ENCODE data around the gene TTYH2.
"Not testable (repeated sequence)": the region's sequence is repeated elsewhere in the genome, so short reads cannot be mapped to it uniquely, and the experiment has no call there.

Gene TTYH2

GRCh38 chr17:74239172-74239571 lies 25.8 kb downstream of the TTYH2 start:
- no peak for DNase-seq (ENCODE audit: low read depth)

- no peak for DNase-seq (ENCODE audit: low read depth)
These were observed 27.3 kb downstream of the TTYH2 start for GRCh38 chr17:74240618-74241205.

GRCh38 chr17:74241431-74241830 lies 28.1 kb downstream of the TTYH2 start:
- DNase-seq (ENCODE audit: low read depth): no peak

DNA sequence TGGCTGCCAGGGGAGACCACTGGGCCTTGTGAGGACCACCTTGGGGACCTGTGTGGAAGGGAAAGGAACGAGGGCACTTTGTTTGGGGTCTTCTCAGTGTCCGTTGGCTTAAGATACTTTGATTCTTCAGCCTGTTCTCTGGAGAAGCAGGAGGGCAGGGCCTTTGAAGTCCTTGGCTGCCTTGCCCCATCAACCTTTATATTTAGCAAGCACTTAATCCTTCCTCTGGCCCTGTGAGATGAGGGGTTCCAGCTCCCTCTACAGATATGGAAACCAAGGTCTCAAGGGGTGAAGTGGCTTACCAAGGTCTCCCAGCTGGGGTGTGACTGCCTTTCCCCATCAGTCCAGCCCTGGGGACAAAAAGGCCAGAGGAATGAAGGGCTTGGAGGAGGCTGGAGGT lies 28.5 kb downstream of the TTYH2 start:
- DNase-seq (ENCODE audit: low read depth): no peak

GRCh38 chr17:74243013-74243755 lies 29.8 kb downstream of the TTYH2 start:
- DNase-seq (ENCODE audit: low read depth): no peak

GRCh38 chr17:74244128-74244527 lies 30.8 kb downstream of the TTYH2 start:
- DNase-seq (ENCODE audit: low read depth): no peak

- DNase-seq (ENCODE audit: low read depth): no peak
These were observed 31.2 kb downstream of the TTYH2 start for GRCh38 chr17:74244548-74244947.

DNA sequence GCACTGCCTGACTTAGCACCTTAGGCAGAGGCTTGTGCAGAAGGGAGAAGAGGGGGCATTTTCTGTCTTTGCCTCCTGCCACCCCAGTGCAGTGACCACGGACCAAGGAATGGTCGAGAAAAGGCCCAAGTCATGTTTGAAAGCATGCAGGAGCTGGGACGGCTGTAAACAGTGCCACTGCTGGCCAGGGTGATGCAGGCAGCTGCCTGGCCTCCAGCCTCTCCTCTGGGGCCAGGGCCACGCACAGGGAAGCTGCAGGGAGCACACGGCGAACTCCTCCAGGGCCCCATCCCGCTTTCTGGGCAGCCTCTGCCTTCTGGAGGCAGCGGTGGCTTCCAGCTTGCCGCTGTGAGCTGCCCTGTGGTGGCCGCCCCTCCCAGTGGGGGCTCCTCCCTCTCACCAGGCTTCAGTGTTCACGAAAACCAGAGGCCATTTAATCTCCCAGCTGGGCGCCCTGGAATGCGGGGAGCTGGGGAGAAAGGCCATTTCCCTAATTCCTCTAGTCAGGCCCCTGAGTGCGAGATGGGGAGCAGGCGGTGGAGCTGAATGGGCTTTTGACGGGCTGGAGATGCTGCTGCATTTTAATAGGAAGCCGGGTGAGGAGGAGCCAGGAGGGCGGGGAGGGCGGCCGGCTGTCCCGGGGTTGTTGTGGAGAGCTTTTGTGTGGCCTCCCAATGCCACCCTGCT lies 31.9 kb downstream of the TTYH2 start:
- DNase-seq (ENCODE audit: low read depth): no peak

DNA sequence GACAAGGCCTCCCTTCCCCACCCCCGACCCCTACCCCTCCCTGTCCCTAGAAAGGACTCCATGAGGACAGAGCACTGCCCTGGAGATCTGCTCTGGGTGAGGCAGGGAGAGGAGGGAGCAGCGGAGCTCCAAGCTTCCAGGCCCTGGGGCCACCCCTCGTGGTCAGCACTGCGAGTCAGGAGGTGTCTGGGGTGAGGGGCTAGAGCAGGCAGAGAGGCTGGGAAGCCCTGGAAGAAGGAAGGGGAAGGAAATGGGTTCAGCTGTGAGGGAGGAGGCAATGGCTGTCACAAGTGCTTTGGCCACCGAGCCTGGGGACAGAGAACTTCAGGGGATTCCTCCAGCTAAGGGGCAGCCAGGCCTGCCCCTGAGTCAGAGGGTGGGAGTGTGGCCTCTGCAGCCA lies 32.5 kb downstream of the TTYH2 start:
- no peak for DNase-seq (ENCODE audit: low read depth)

DNA sequence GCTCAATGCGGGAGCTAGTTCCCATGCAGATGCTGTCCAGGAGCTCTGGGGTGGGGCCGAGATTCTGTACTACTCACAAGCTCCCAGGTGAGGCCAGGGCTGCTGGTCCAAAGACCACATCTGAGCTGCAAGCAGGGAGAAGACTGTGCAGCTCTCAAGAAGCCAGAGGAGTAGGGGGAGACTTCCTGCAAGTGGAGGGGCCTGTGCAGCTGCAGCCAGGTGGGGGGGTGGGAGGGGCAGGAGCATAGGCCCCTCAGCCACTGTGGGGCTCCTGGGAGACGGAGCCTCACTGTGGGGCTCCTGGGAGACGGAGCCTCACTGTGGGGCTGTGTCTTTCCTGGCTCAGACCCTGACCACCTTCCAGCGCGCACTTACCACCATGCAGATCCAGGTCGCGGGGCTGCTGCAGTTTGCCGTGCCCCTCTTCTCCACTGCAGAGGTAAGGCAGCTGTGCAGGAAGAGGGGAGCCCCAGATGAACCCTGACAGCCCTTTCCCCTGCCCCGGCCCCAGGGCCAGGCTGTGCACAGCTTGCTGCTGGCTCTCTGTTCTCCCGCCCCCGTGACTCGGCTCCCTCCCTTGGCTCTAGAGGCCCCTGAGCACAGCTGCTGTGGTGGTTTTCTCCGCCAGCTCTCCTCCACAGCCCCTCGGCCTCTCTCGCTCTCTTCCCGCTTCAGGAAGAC lies 36.4 kb downstream of the TTYH2 start:
- no peak for DNase-seq (ENCODE audit: low read depth)

- no peak for DNase-seq (ENCODE audit: low read depth)
These were observed 37.1 kb downstream of the TTYH2 start for GRCh38 chr17:74250324-74250995.

DNA sequence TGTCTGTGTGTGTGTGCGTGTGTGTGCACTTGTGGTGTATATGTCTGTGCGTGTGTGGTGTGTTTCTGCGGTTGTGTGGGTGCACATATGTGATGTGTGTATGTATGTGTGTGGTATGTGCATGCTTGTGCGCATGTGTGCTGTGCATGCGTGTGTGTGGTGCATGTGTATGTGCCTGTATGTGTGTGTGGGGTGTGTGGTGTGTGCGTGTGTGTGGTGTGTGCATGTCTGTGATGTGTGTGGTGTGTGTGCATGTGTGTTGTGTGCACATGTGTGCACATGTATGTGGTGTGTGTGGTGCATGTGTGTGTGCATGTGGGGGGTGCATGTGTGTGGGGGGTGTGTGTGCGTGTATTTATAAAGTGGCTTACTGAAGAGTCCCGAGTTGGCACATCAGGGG lies 37.7 kb downstream of the TTYH2 start:
- no peak for DNase-seq (ENCODE audit: low read depth)

- DNase-seq (ENCODE audit: low read depth): no peak
These were observed 38.2 kb downstream of the TTYH2 start for GRCh38 chr17:74251569-74251968.

- DNase-seq (ENCODE audit: low read depth): no peak
These were observed 38.8 kb downstream of the TTYH2 start for GRCh38 chr17:74252211-74252610.

DNA sequence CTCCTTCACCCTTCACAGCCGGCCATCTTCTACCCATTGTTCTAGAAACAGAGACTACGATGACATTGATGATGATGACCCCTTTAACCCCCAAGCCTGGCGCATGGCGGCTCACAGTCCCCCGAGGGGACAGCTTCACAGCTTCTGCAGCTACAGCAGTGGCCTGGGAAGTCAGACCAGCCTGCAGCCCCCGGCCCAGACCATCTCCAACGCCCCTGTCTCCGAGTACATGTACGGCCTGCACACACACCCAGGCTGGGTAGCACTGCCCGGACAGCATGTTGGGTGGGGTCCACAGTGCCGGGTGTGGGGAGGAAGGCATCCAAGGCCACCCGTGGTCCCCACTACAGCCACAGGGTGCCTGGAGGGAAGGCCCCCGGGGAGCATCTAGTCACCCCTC lies 39.7 kb downstream of the TTYH2 start:
- no peak for DNase-seq (ENCODE audit: low read depth)

DNA sequence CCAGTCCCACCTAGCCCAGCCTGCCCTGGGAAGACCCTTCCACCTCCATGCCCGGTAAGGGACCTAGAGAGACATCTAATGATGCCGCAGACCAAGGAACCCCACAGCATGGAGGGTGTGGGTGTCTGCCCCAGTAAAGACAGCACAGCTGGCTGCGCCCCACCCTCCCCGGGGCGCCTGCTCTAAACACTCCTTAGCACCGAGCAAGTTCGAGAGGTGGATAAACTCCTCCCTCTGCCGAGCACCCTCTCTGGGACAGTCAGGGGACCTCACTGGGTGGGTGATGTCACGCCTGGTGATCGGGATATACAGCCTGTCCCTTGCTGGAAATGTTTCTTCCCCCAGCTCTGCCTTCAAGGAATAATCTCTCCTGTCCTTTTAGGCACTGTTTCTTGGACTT lies 43.9 kb downstream of the TTYH2 start:
- no peak for DNase-seq (ENCODE audit: low read depth)

DNA sequence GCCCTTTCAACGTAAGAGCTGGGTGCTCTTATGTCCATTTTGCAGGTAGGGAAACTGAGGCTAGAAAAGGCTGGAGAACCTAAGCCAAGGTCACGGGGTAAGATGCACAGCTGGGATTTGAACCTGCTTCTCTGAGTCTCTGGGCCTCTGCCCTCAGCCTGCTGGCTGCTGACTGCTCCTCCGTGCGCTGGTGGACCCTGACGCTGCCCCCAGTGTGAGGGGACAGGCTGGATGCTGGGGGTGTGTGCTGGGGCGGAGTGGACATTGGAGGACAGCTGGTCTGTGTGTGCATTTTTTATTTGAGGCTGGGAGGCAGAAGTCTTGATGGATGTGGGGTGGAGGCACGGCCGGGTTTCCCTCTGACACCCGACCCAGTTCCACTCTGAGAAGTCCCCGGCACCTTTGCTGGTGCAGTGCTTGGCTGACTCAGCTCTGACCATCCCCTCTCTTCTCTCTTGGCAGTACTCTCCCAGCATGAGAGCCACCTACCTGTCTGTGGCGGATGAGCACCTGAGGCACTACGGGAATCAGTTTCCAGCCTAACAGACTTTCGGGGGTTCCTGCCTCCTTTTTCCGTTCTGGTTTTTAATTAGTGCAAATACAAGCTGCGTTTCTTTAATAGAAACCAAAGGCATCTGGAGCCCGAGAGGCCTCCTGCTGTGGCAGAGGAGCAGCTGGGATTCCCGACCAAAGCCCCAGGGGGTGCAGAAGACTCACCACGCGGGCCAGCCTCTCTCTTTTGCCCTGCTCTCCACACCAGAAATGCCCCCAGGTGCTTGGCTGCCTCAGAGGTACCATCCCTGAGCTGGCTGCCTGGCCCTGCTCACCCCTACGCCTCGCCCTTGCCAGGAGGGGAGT lies 46.5 kb downstream of the TTYH2 start:
- no peak for DNase-seq (ENCODE audit: low read depth)

DNA sequence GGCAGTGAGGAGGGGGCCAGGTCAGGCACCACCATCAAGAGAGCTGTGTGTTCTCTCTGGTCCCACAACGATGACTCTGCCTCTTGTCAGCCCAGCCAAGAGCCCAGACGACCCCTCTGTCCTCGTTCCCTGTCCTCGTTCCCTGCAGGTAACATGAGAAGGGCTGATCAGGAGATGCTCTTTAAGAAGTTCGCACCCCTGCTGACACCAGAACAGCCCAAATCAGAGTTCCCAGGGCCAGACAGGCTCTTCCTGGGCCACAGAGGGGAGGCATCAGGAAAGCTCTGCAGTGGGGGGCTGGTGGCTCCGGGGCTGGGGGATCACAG lies 47.1 kb downstream of the TTYH2 start:
- DNase-seq (ENCODE audit: low read depth): no peak

DNA sequence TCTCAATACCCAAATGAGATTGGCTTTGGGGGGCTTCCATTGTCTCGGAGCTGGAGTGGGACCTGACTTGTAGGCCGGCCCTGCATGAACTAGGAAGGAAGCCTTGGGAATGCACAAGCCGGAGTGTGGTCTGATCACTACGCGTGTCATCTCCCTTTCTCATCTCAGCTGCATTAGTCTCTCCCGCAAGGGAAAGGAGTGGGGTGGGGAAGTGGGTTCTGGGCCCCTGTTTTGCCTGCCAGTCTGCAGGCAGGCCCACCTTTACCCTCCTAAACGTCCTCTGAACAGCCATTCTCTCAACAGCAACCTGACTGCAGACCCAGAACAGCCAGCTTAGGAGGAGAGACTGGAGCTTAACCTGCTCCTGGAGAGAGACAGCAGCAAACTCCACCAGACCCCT lies 49.2 kb downstream of the TTYH2 start:
- no peak for DNase-seq (ENCODE audit: low read depth)

DNA sequence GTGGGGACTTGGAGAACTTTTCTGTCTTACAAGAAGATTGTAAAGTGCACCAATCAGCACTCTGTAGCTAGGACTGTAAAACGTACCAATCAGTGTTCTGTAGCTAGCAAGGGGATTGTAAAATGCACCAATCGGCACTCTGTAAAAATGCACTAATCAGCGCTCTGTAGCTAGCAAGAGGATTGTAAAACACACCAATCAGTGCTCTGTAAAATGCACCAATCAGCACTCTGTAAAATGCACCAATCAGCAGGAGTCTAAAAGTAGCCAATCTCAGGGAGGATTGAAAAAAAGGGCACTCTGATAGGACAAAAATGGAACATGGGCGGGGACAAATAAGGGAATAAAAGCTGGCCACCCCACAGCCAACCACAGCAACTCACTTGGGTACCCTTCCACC lies 53.7 kb downstream of the TTYH2 start:
- DNase-seq (ENCODE audit: low read depth): not testable (repeated sequence)

DNA sequence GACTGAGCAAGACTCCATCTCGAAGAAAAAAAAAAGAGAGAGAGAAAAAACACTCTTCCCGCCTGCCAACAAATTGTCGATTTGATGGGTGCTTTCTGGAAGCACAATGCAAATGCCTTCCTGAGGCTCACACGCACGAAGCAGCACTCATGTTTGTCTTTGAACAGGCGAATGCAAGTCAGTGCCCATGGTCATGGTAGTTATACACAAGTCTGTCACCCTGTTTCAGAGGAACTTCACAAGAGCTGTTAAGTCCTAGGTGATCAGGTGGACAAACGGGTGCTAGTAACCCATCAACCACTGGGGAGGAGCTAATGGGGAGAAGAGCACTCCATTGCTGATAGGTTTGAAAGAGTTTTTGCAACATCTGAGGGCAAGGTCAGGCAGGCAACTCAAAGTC lies 54.2 kb downstream of the TTYH2 start:
- no peak for DNase-seq (ENCODE audit: low read depth)
